GM12864 (cell line): Measurements from ENCODE around the gene DHX15.

ENCODE experiments used
- DNase-seq: peaks from one replicate; pipeline ENCODE4 v3.0.0-alpha.2; 2011; ENCODE audit warnings: low read depth
- H3K4me3 ChIP-seq: 2 replicates; pipeline ENCODE4 v1.5.1; 2011; ENCODE audit warnings: mild to moderate bottlenecking, low read depth, low read length, control low read depth
- CTCF ChIP-seq: IDR thresholded peaks from 2 replicates; pipeline ENCODE4 v1.5.1; 2011; ENCODE audit warnings: low read depth, mild to moderate bottlenecking, moderate library complexity, low read length, control low read depth, inconsistent platforms; ENCODE audit errors: missing control alignments

DHX15 gene

GRCh38 chr4:24615977-24616376, 31.6 kb upstream of the DHX15 start:
- no peak for DNase-seq
- H3K4me3 ChIP-seq = no peak overlapping the region
- no peak for TF ChIP-seq CTCF

- DNase-seq = no peak
- TF ChIP-seq CTCF = no peak
- H3K4me3 ChIP-seq = no peak overlapping the region
These were observed 30.5 kb upstream of the DHX15 start for GRCh38 chr4:24614881-24615280.

- DNase-seq = no peak
- no peak for TF ChIP-seq CTCF
- no peak overlapping the region for H3K4me3 ChIP-seq
These were observed 29.1 kb upstream of the DHX15 start for GRCh38 chr4:24613502-24613901.

GRCh38 chr4:24611575-24611974, 27.2 kb upstream of the DHX15 start:
- H3K4me3 ChIP-seq = no peak overlapping the region
- TF ChIP-seq CTCF = no peak
- no peak for DNase-seq

- no peak overlapping the region for H3K4me3 ChIP-seq
- no peak for TF ChIP-seq CTCF
- DNase-seq = no peak
These were observed 23.0 kb upstream of the DHX15 start for GRCh38 chr4:24607334-24607733.

GRCh38 chr4:24605216-24605615, 20.9 kb upstream of the DHX15 start:
- no peak for TF ChIP-seq CTCF
- no peak for DNase-seq
- H3K4me3 ChIP-seq = no peak overlapping the region

GRCh38 chr4:24604558-24605214, 20.3 kb upstream of the DHX15 start:
- TF ChIP-seq CTCF = no peak
- DNase-seq = no peak
- H3K4me3 ChIP-seq = no peak overlapping the region
